ENCODE results near the gene UNC13A. TPM values are rescaled to one million over a fixed set of nuclear protein-coding genes. Genes with fewer than 3 reads are reported as not detected.

Gene UNC13A
- total RNA-seq, 1 experiment from 2014 or later = 22.2 TPM

GRCh38 chr19:17734146-17734545 is 46.0 kb upstream of the UNC13A start:
- Histone ChIP-seq H3K18ac (ENCODE audit: insufficient read length, low read depth, low read length) (no peak overlapping the region), H3T11ph (ENCODE audit: low read length) (no peak overlapping the region), H3K4ac (ENCODE audit: low read depth, low read length) (no peak overlapping the region), H4K8ac (replicated peaks; ENCODE audit: insufficient read length, low read depth, low read length) (no peak overlapping the region), H2AFZ (ENCODE audit: low read length) (no peak overlapping the region), H3K27ac (ENCODE audit: insufficient read length, low read depth, low read length) (no peak overlapping the region), H4K20me1 (ENCODE audit: control insufficient read depth, insufficient read depth, insufficient read length) (peaks cover 5% of the 10 kb centered on the region), H2BK120ac (ENCODE audit: low read depth, low read length, poor library complexity, severe bottlenecking) (no peak overlapping the region), H3K56ac (ENCODE audit: insufficient read length, low read depth, low read length) (no peak overlapping the region), H3K79me2 (ENCODE audit: insufficient read depth, low read length) (peaks cover 3% of the 10 kb centered on the region; the same call in 1 of the 2 replicates), H3K79me1 (ENCODE audit: insufficient read depth, low read depth, low read length, poor library complexity, severe bottlenecking) (no peaks in the 10 kb centered on the region), H4K5ac (ENCODE audit: insufficient read length, low read depth, low read length) (no peak overlapping the region), H3K9ac (ENCODE audit: extremely low read depth, insufficient read length, low read length) (no peak overlapping the region), H3K14ac (ENCODE audit: insufficient read depth, low read length) (no peak overlapping the region), H3K4me2 (ENCODE audit: insufficient read depth, insufficient read length, low read length) (no peak overlapping the region), H3K27me3 (ENCODE audit: insufficient read depth, low read length) (no peaks in the 10 kb centered on the region), H3K23me2 (ENCODE audit: insufficient read length, low read depth, low read length, poor library complexity, severe bottlenecking) (no peaks in the 10 kb centered on the region), H2BK20ac (ENCODE audit: low read depth, low read length, poor library complexity, severe bottlenecking) (no peak overlapping the region), H2BK15ac (ENCODE audit: low read depth, low read length) (no peak overlapping the region), H3K9me3 (ENCODE audit: control insufficient read depth, low read depth, low read length) (no peaks in the 10 kb centered on the region), H4K91ac (ENCODE audit: insufficient read length, low read depth, low read length) (no peak overlapping the region), H2BK5ac (ENCODE audit: insufficient read length, low read length) (no peak overlapping the region), H3K4me1 (ENCODE audit: insufficient read depth, low read length) (no peaks in the 10 kb centered on the region), H3K23ac (ENCODE audit: insufficient read length, low read depth, low read length) (no peak overlapping the region), H2AK5ac (ENCODE audit: insufficient read length, low read length) (no peak overlapping the region), H2BK12ac (ENCODE audit: insufficient read length, low read depth, low read length) (no peak overlapping the region)
- H3K27me3 Mint-ChIP-seq (ENCODE audit: low read depth) = no peaks in the 10 kb centered on the region
- no peak overlapping the region; a peak in 2 of 7 replicates for H3K27ac Mint-ChIP-seq
- WGBS (ENCODE audit: extremely low coverage, insufficient read length, low lambda C conversion rate) = no CpG with 5 or more reads among the region's 16 CpGs
- no peak for DNase-seq
- H3K4me1 Mint-ChIP-seq = peaks cover 3% of the 10 kb centered on the region in 2 experiments
- peaks cover 36 to 79% (median 59%) of the 10 kb centered on the region in 3 experiments for H3K36me3 Mint-ChIP-seq (ENCODE audit: insufficient read depth in 1 of 3, low read depth in 3 of 3)
- no peak for TF ChIP-seq CTCF (conservative IDR thresholded peaks at IDR 0.05)
- no peaks in the 10 kb centered on the region for H3K9me3 Mint-ChIP-seq
- H3K4me3 Mint-ChIP-seq = no peak overlapping the region

Measured in H9 (cell line).